ENCODE measurements around the gene MYOZ3. TPM values are rescaled to one million over a fixed set of nuclear protein-coding genes. Genes with fewer than 3 reads are reported as not detected.
A peak's percentile ranks its signal among the peaks of the same experiment; 100 is the strongest.

Gene MYOZ3
- total and polyA plus RNA-seq, 2 donors (not counting 1 experiment from before 2014, with no cell fraction given): 0.04 TPM; not detected in 1

DNA sequence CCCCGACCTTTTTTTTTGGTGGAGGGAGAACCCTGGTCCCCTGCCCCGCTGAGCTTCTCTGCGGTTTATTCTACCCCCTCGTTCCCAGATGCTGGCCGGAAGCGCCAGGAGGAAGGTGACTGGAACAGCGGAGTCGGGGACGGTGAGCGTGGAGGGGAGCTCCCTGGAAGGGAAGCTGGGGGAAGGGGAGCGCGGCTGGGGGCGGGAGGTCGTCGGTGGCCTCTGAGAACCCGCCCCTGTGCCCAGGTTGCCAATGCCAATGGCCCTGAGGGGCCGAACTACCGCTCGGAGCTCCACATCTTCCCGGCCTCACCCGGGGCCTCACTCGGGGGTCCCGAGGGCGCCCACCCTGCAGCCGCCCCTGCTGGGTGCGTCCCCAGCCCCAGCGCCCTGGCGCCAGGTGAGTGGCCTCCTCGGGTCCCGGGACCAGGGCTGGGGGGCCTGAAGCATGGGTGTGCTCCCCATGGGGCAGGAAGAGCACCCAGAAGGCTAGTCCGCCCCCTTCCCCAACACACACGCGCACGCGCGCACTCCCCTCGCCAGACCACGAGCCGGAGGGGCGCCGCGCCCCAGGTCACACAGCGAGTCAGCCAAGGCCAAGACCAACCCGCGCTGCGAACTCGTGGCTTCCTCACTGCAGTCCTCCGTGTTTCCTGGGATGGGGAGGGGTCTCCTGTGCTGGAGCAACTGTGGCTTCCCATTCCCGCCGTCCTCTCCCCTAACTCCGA lies 10.6 kb downstream of the MYOZ3 start:
- Mint-ChIP-seq H3K27me3 (peaks cover 25% of the 10 kb centered on the region), H3K4me3 (peak overlapping the region; percentile 82), H3K27ac (no peak overlapping the region), H3K4me1 (peaks cover 15% of the 10 kb centered on the region), H3K9me3 (ENCODE audit: insufficient read depth) (no peaks in the 10 kb centered on the region)
- Histone ChIP-seq H3K27me3 (replicated peaks in 1 of 4; ENCODE audit: control extremely low read depth in 1 of 4, control insufficient read depth in 3 of 4, insufficient read depth in 4 of 4, low read length in 3 of 4) (peaks cover 0 to 52% (median 23%) of the 10 kb centered on the region in 4 experiments), H3K4me1 (ENCODE audit: control insufficient read depth in 2 of 2, insufficient read depth in 2 of 2, low read length in 2 of 2) (peaks cover 14 to 19% of the 10 kb centered on the region in 2 donors), H4K20me1 (ENCODE audit: control insufficient read depth, insufficient read depth, low read length, poor library complexity, severe bottlenecking) (no peaks in the 10 kb centered on the region), H2AFZ (ENCODE audit: insufficient read depth, low read depth, low read length, poor library complexity, severe bottlenecking) (peak overlapping the region; percentile 75), H3K4me2 (replicated peaks; ENCODE audit: low read depth, low read length, poor library complexity, severe bottlenecking) (peak overlapping the region; percentile 89), H3K27ac (ENCODE audit: low read length in 2 of 2) (no peak overlapping the region), H3K9me3 (ENCODE audit: control extremely low read depth in 1 of 3, control insufficient read depth in 2 of 3, insufficient read depth in 1 of 3, low read length in 2 of 3) (peaks cover 0 to 6% (median 0%) of the 10 kb centered on the region in 3 donors), H3K79me2 (ENCODE audit: control insufficient read depth, insufficient read depth, low read length) (no peaks in the 10 kb centered on the region), H3K9ac (ENCODE audit: low read length) (peak overlapping the region; percentile 49), H3K36me3 (replicated peaks in 1 of 2; ENCODE audit: control extremely low read depth in 1 of 2, control insufficient read depth in 1 of 2, extremely low read depth in 1 of 2, insufficient read depth in 2 of 2, low read length in 1 of 2) (no peaks in the 10 kb centered on the region), H3K4me3 (ENCODE audit: control extremely low read depth in 1 of 5, extremely low read depth in 1 of 5, insufficient read depth in 1 of 5, low read depth in 2 of 5, low read length in 4 of 5) (peak overlapping the region in 4 of 5 experiments; percentile 29 to 55 (median 50))
- CTCF ChIA-PET: interaction anchor here (0.7 to 1.8 kb wide), 2 partner anchors 112 kb away, joined by 3 to 8 read pairs; no protein-coding TSS in a partner anchor
- TF ChIP-seq CTCF (IDR thresholded peaks at IDR 0.05): no peak
- TF ChIP-seq EZH2 (IDR thresholded peaks at IDR 0.05; ENCODE audit: borderline replicate concordance, insufficient read depth, low read depth, low read length, poor library complexity, severe bottlenecking): peak; percentile 41
- peak; percentile 41 for ATAC-seq (ENCODE audit: low read depth)
- intact Hi-C loops (cut with micrococcal nuclease): no loop called here
- DNase-seq: peak; percentile 38
- POLR2A ChIA-PET: no interaction called here
- WGBS (ENCODE audit: insufficient coverage): 3% methylated on average over 48 of the region's 51 CpGs

Data from B cell (primary cell).